ENCODE results near the gene HDAC3.

Gene HDAC3

DNA sequence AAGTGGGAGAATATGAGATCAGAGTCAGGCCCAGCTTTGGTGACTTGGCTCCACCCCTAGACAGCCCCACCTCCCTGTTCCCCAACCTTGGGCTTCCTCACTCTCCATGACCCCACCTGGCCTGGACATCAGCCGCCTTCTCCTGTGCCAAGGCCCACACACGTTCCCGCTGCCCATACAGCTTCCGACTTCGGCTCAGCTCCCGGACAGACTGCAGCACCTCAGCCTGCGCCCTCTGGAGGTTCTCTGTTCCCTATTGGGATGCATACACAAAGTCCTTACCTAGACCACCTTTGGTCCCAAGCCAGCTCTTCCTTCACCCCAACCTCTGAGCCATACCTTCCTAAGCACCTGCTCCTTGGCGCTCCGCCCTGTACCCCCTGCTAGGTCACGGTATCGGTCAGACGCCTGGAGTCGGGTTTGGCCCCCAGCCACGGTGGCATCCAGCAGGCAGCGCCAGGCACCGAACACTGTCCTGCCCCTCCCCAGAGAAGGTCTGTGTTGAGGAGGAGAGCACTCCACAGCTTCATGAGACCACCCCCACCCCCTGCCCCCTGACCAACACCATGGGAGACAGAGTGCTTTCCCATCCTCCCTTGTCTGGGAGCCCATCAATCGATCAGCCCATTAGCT lies 12.5 kb upstream of the HDAC3 start:
- TF ChIP-seq CTCF (IDR thresholded peaks at IDR 0.05; ENCODE audit: low read depth, low read length), result no peak
- DNase-seq (ENCODE audit: extremely low read depth, low read depth), result no peak

- no peak for TF ChIP-seq CTCF (IDR thresholded peaks at IDR 0.05; ENCODE audit: low read depth, low read length)
- DNase-seq (ENCODE audit: extremely low read depth, low read depth), result no peak
These were observed 11.2 kb upstream of the HDAC3 start for GRCh38 chr5:141647851-141648250.

DNA sequence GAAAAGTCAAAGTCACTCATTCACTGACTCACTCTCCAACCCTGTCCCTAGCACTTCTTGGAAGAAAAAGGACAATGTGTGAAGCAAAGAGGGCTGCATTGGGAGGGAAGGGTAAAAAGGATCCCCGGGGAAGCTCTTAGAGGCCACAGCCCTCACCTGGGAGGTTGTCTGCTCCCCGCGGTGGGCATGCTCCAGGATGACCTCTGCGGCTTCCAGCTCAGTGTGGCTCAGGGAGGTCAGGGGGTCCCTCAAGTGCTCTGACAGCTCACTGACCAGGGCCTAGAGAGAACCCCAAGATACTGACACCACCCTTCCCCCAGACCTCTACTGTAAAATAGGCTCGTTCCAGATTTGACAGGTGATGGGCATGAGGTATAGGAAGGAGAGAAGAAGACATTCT lies 10.6 kb upstream of the HDAC3 start:
- no peak for TF ChIP-seq CTCF (IDR thresholded peaks at IDR 0.05; ENCODE audit: low read depth, low read length)
- DNase-seq (ENCODE audit: extremely low read depth, low read depth), result no peak

DNA sequence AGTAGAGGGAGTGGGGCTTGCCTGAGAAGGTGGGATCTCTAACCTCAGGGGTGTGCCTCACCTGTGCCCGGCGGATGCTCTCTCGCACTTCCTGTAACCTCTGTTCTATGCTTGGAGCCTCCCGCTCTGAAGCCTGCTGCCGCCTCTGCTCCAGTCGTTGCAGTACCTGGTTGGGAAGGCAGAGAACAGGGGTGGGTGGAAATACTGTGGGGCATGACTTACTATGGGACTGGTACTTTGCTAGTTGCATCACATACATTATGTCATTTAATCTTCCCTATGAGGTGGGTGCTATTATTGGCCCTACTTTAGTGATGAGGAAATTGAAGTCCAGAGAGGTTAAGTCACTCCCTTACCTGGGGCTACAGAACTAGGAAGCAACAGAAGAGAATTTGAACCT lies 9.4 kb upstream of the HDAC3 start:
- DNase-seq (ENCODE audit: extremely low read depth, low read depth), result no peak
- TF ChIP-seq CTCF (IDR thresholded peaks at IDR 0.05; ENCODE audit: low read depth, low read length), result no peak

DNA sequence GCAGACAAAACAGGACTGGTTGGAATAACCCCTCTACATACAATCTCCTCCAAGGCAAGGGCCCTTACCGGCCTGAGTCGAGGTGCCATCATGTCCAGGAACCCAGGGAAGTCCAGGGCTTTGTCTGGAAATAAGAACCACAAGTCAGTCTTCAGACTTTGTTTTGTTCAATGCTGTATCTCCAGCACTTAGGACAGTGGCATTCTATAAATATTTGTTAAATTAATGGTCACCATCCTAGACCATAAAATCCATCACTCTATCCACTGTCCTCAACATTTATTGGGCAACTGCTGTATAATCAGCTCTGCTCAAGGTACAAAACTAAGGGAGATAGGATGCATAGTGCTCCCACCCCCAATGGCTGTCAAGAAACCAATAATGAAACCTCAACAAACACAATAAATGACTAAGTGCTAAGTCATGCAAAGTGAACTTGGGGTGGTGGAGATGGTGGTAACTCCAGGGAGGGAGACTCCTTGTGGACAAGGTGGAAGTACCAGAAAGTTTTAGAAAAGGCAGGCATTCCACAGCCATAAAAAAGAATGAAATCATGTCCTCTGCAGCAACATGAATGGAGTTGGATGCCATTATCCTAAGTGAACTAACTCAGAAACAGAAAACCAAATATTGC lies 5.1 kb upstream of the HDAC3 start:
- DNase-seq (ENCODE audit: extremely low read depth, low read depth), result no peak
- TF ChIP-seq CTCF (IDR thresholded peaks at IDR 0.05; ENCODE audit: low read depth, low read length), result peak; percentile 19

DNA sequence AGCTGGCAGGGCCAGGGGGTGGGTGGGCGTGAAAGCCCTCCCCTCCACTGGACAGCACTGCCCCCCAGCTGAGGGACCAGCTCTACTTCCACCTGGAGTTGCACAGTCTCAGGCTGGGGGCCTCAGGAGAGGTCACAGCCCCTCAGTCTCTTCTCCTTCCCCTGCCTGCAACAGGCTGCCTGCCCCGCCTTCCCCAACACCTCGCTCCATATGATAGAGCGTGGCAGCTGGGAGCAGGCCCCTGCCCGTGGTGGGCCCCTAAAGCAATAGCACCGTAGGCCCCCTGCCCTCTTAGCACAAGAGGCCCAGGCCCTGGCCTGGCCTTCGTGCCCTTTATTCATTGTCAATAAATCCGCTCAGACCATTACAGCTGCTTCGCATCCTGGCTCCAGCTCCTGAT lies 4.0 kb upstream of the HDAC3 start:
- no peak for TF ChIP-seq CTCF (IDR thresholded peaks at IDR 0.05; ENCODE audit: low read depth, low read length)
- no peak for DNase-seq (ENCODE audit: extremely low read depth, low read depth)

GRCh38 chr5:141640051-141640415 lies 3.4 kb upstream of the HDAC3 start:
- DNase-seq (ENCODE audit: extremely low read depth, low read depth), result no peak
- TF ChIP-seq CTCF (IDR thresholded peaks at IDR 0.05; ENCODE audit: low read depth, low read length), result no peak
